HepG2 (cell line): Measurements from ENCODE around the gene SDCCAG8. TPM values are rescaled to one million over a fixed set of nuclear protein-coding genes. Genes with fewer than 3 reads are reported as not detected.

Experiments used
- AHR ChIP-seq: IDR thresholded peaks from 2 replicates; pipeline ENCODE4 v1.6.1; 2018; ENCODE audit warnings: missing genetic modification reagents, missing compliant biosample characterization
- ARID5B ChIP-seq: IDR thresholded peaks from 2 replicates; pipeline ENCODE4 v1.4.0; 2020; ENCODE audit warnings: mild to moderate bottlenecking, missing genetic modification reagents
- BCL3 ChIP-seq: sonication (generic); formaldehyde crosslinking; IDR thresholded peaks from 2 replicates; pipeline ENCODE4 v1.5.1; 2020; ENCODE audit warnings: mild to moderate bottlenecking, missing genetic modification reagents, moderate library complexity
- BRCA1 ChIP-seq: sonication (generic); formaldehyde crosslinking; IDR thresholded peaks from 2 replicates; pipeline ENCODE4 v1.4.0; 2020; ENCODE audit warnings: missing genetic modification reagents
- ESRRA ChIP-seq: sonication (generic); formaldehyde crosslinking; IDR thresholded peaks from 2 replicates; pipeline ENCODE4 v1.5.1; 2020; ENCODE audit warnings: mild to moderate bottlenecking, low read depth, missing genetic modification reagents
- FOXM1 ChIP-seq: sonication (generic); formaldehyde crosslinking; IDR thresholded peaks from 2 replicates; pipeline ENCODE4 v1.5.0; 2020; ENCODE audit warnings: missing genetic modification reagents
- PAF1 ChIP-seq: IDR thresholded peaks from 2 replicates; pipeline ENCODE4 v1.6.1; 2016; ENCODE audit warnings: missing genetic modification reagents, missing compliant biosample characterization
- RFX1 ChIP-seq: fragments of 450-650 bp; IDR thresholded peaks from 2 replicates; pipeline ENCODE4 v1.6.1; 2017
- RFXAP ChIP-seq: sonication (generic); formaldehyde crosslinking; IDR thresholded peaks from 2 replicates; pipeline ENCODE4 v1.4.0; 2020; ENCODE audit warnings: missing genetic modification reagents, borderline replicate concordance
- SNRNP70 ChIP-seq: fragments of 200-400 bp; formaldehyde crosslinking; IDR thresholded peaks from 2 replicates; pipeline ENCODE4 v1.6.1; 2017; ENCODE audit warnings: mild to moderate bottlenecking, low read depth, low read length, moderate library complexity
- STAT6 ChIP-seq: sonication (generic); formaldehyde crosslinking; IDR thresholded peaks from 2 replicates; pipeline ENCODE4 v1.4.0; 2020; ENCODE audit warnings: missing genetic modification reagents, mild to moderate bottlenecking, borderline replicate concordance
- TEF ChIP-seq: sonication (generic); formaldehyde crosslinking; IDR thresholded peaks from 2 replicates; pipeline ENCODE4 v1.5.0; 2020; ENCODE audit warnings: missing genetic modification reagents
- TGIF2 ChIP-seq: IDR thresholded peaks from 2 replicates; pipeline ENCODE4 v1.6.1; 2016; ENCODE audit warnings: control low read depth, missing compliant biosample characterization
- XRCC5 ChIP-seq: fragments of 200-400 bp; formaldehyde crosslinking; optimal IDR thresholded peaks from 2 replicates; pipeline ENCODE3; 2017; ENCODE audit warnings: mild to moderate bottlenecking, low read length
- ZMAT3 ChIP-seq: sonication (generic); formaldehyde crosslinking; conservative IDR thresholded peaks from 2 replicates; pipeline ENCODE4 v1.7.0; 2021; ENCODE audit warnings: missing genetic modification reagents
- ZNF24 ChIP-seq: fragments of 450-650 bp; IDR thresholded peaks from 2 replicates; pipeline ENCODE4 v1.6.1; 2017; ENCODE audit warnings: antibody characterized with exemption, mild to moderate bottlenecking
- ZNF354B ChIP-seq: sonication (generic); formaldehyde crosslinking; IDR thresholded peaks from 2 replicates; pipeline ENCODE4 v1.8.0; 2022; ENCODE audit warnings: mild to moderate bottlenecking, missing genetic modification reagents
- ZNF468 ChIP-seq: sonication (generic); formaldehyde crosslinking; IDR thresholded peaks from 2 replicates; pipeline ENCODE4 v1.8.0; 2022; ENCODE audit warnings: mild to moderate bottlenecking, moderate library complexity, missing genetic modification reagents
- ZNF546 ChIP-seq: sonication (generic); formaldehyde crosslinking; conservative IDR thresholded peaks from 2 replicates; pipeline ENCODE4 v1.8.1; 2023; ENCODE audit warnings: mild to moderate bottlenecking, missing genetic modification reagents
- ZNF558 ChIP-seq: sonication (generic); formaldehyde crosslinking; IDR thresholded peaks from 2 replicates; pipeline ENCODE4 v1.9.0; 2022; ENCODE audit warnings: mild to moderate bottlenecking, missing genetic modification reagents, borderline replicate concordance
- ZNF674 ChIP-seq: sonication (generic); formaldehyde crosslinking; IDR thresholded peaks from 2 replicates; pipeline ENCODE4 v1.5.0; 2020; ENCODE audit warnings: low read depth, mild to moderate bottlenecking, missing genetic modification reagents
- ZNF816 ChIP-seq: sonication (generic); formaldehyde crosslinking; IDR thresholded peaks from 2 replicates; pipeline ENCODE4 v1.8.0; 2022; ENCODE audit warnings: missing genetic modification reagents, mild to moderate bottlenecking, borderline replicate concordance
- polyA plus RNA-seq, 8 experiments: library from polyadenylated mRNA; depleted of rRNA in 3 of 8; stranded (reverse) in 7 of 8; unstranded in 1 of 8; fragments of >200 nt; fragmentation: Illumina TruSeq in 4 of 8; extraction: Trizol in 4 of 8; gene quantifications; 2 replicates each; pipeline versions ENCODE4 v1.2.1 to v1.2.3, GENCODE V29; 2011 to 2016; ENCODE audit warnings: low read depth in 4 of 8, missing spikeins in 1 of 8, mixed read lengths in 1 of 8; ENCODE audit not compliant: insufficient read depth in 1 of 8
- total RNA-seq, 5 experiments: library from RNA; depleted of rRNA; stranded (reverse); fragments of >200 nt; fragmentation: Illumina TruSeq; extraction: Trizol; gene quantifications; 2 replicates each; pipeline ENCODE4 v1.2.3, GENCODE V29; 2016; ENCODE audit warnings: low read depth in 1 of 5

Gene SDCCAG8
- total and polyA plus RNA-seq, 2 of the 13 experiments (the other 11 are each of a cell fraction or from before 2014, with no cell fraction given) = 9.5 to 13.4 TPM

- TF ChIP-seq ZMAT3 (CRISPR knock-in tag) (peak; percentile 79), ARID5B (CRISPR knock-in tag) (peak; percentile 96), PAF1 (CRISPR knock-in tag) (no peak), ESRRA (no peak), XRCC5 (peak; percentile 66), BRCA1 (CRISPR knock-in tag) (no peak), ZNF674 (CRISPR knock-in tag) (no peak), STAT6 (CRISPR knock-in tag) (peak; percentile 74; the same call in 1 of the 2 replicates), ZNF354B (CRISPR knock-in tag) (no peak), RFX1 (no peak), TEF (CRISPR knock-in tag) (no peak), ZNF468 (CRISPR knock-in tag) (no peak), BCL3 (CRISPR knock-in tag) (peak; percentile 58; the same call in 1 of the 2 replicates), FOXM1 (CRISPR knock-in tag) (no peak), SNRNP70 (no peak), AHR (CRISPR knock-in tag) (0 out of 2 replicates have a peak, but pooled peaks have one; percentile 43), RFXAP (CRISPR knock-in tag) (peak; percentile 32; the same call in 1 of the 2 replicates), ZNF546 (CRISPR knock-in tag) (0 out of 2 replicates have a peak, but pooled peaks have one; percentile 33), ZNF558 (CRISPR knock-in tag) (no peak), ZNF24 (no peak), TGIF2 (CRISPR knock-in tag) (peak; percentile 70; the same call in 1 of the 2 replicates), ZNF816 (CRISPR knock-in tag) (no peak)
Measured at GRCh38 chr1:243505986-243506689, 250.3 kb downstream of the SDCCAG8 start (continued).
